ENCODE measurements around the gene LRP1-AS. TPM values are rescaled to one million over a fixed set of nuclear protein-coding genes. Genes with fewer than 3 reads are reported as not detected.
A peak's percentile ranks its signal among the peaks of the same experiment; 100 is the strongest.

LRP1-AS gene
- total and polyA plus RNA-seq, 10 of the 15 experiments (the other 5 are each of a cell fraction or from before 2014, with no cell fraction given), result not detected

DNA sequence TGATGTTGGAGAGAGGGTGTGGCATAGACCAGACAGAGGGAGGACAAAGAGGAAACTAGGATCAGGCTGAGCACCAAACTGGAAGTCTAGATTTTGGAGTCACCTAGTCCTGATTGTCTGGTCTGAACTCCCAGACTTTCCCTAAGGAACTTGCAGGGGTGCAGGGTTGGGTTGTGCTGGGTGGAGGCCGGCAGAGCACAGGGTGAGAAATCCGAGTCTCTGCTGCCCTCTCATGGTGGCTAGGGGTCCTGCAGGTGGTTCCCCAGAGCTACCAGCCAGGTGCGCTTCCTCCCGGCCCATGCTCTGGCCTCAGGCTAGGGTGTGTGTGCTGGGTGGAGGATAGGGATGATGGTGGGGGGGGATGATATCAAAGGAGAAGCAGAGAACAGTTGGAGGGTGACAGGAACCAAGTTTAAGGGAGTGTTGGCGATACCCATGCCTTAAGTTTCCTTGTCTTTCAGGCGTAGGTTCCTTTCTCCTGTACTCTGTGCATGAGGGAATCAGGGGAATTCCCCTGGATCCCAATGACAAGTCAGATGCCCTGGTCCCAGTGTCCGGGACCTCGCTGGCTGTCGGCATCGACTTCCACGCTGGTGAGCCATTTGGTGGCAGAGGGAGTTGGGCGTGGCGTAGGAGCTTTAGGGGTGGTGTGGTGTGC lies 35.6 kb upstream of the LRP1-AS start:
- no peak overlapping the region for H3K27ac ChIP-seq (ENCODE audit: control insufficient read depth, insufficient read depth)
- H3K4me2 ChIP-seq (ENCODE audit: control insufficient read depth, insufficient read depth), result no peak overlapping the region
- H4K20me1 ChIP-seq (ENCODE audit: control insufficient read depth, insufficient read depth), result no peaks in the 10 kb centered on the region
- no peak overlapping the region for H3K4me3 ChIP-seq
- WGBS (ENCODE audit: insufficient coverage, insufficient replicate concordance, low lambda C conversion rate, missing lambda C conversion rate), result 6% methylated on average over 13 of the region's 13 CpGs
- RAD21 ChIA-PET (ENCODE audit: unreplicated experiment), result interaction anchor here (0.6 to 2.7 kb wide), 11 partner anchors 56 to 182 kb away, joined by 3 to 13 read pairs (median 5); no protein-coding TSS in a partner anchor
- H3K9ac ChIP-seq (ENCODE audit: control insufficient read depth, insufficient read depth, low read length), result no peak overlapping the region
- SMC1A ChIA-PET (ENCODE audit: uncharacterized antibody, unreplicated experiment), result interaction anchor here (1.4 to 4.0 kb wide), 4 partner anchors 57 to 120 kb away, joined by 6 to 36 read pairs (median 12); partner anchors contain the start of genes LRP1 and STAT6
- POLR2A ChIA-PET, result no interaction called here
- in situ Hi-C loops (cut with MboI), result loop anchor here (5.0 kb wide), 1 partner anchor 61 kb away; no protein-coding TSS in a partner anchor
- BruUV-seq (replicated peaks), result no TSS peak
- H2AFZ ChIP-seq (ENCODE audit: control insufficient read depth, low read depth, low read length), result no peak overlapping the region
- intact Hi-C loops (cut with micrococcal nuclease; ENCODE audit: unreplicated experiment), result loop anchor here (1.0 to 2.0 kb wide), 4 partner anchors 59 to 174 kb away; no protein-coding TSS in a partner anchor
- no peaks in the 10 kb centered on the region for H3K36me3 ChIP-seq (ENCODE audit: control insufficient read depth in 2 of 2, insufficient read depth in 2 of 2, low read length in 1 of 2)
- FAIRE-seq (peak; percentile 91), ATAC-seq (peak; percentile 98), DNase-seq (ENCODE audit: low read depth, low spot score) (peak; percentile 15)
- no peaks in the 10 kb centered on the region; a peak in 2 of 4 replicates for H3K27me3 ChIP-seq (replicated peaks in 1 of 2; ENCODE audit: control insufficient read depth in 2 of 2, insufficient read depth in 2 of 2, low read length in 1 of 2)
- no peaks in the 10 kb centered on the region for H3K4me1 ChIP-seq (ENCODE audit: control insufficient read depth, insufficient read depth, low read length)
- no peaks in the 10 kb centered on the region for H3K79me2 ChIP-seq (ENCODE audit: control insufficient read depth, insufficient read depth, low read length)
- H3K9me3 ChIP-seq (replicated peaks; ENCODE audit: control insufficient read depth, insufficient read depth, low read length), result no peaks in the 10 kb centered on the region
- CTCF ChIA-PET, result interaction anchor here (0.6 to 10.4 kb wide), 26 partner anchors 12 to 354 kb away, joined by 3 to 159 read pairs (median 4); partner anchors contain the start of genes LRP1, NEMP1, SHMT2 and STAT6
- 0 out of 2 replicates have a peak, but pooled peaks have one; percentile 26 for TF ChIP-seq GATAD2B (conservative IDR thresholded peaks at IDR 0.05; ENCODE audit: low read depth)
- TF ChIP-seq, protein P1, sequence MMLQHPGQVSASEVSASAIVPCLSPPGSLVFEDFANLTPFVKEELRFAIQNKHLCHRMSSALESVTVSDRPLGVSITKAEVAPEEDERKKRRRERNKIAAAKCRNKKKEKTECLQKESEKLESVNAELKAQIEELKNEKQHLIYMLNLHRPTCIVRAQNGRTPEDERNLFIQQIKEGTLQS (IDR thresholded peaks at IDR 0.05; ENCODE audit: borderline replicate concordance, extremely low read depth, low read depth, low read length), result no peak
- TF ChIP-seq PBX3 (IDR thresholded peaks at IDR 0.05; ENCODE audit: insufficient replicate concordance, low read depth, low read length), result no peak
- TF ChIP-seq FOXK2 (IDR thresholded peaks at IDR 0.05), result no peak
- TF ChIP-seq SP1 (IDR thresholded peaks at IDR 0.05; ENCODE audit: low read depth, low read length), result peak; percentile 33
- no peak for TF ChIP-seq SIX5 (IDR thresholded peaks at IDR 0.05; ENCODE audit: low read depth, low read length, severe bottlenecking)
- TF ChIP-seq, protein P2, sequence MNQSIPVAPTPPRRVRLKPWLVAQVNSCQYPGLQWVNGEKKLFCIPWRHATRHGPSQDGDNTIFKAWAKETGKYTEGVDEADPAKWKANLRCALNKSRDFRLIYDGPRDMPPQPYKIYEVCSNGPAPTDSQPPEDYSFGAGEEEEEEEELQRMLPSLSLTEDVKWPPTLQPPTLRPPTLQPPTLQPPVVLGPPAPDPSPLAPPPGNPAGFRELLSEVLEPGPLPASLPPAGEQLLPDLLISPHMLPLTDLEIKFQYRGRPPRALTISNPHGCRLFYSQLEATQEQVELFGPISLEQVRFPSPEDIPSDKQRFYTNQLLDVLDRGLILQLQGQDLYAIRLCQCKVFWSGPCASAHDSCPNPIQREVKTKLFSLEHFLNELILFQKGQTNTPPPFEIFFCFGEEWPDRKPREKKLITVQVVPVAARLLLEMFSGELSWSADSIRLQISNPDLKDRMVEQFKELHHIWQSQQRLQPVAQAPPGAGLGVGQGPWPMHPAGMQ (IDR thresholded peaks at IDR 0.05; ENCODE audit: borderline replicate concordance), result no peak
- TF ChIP-seq, protein P3, sequence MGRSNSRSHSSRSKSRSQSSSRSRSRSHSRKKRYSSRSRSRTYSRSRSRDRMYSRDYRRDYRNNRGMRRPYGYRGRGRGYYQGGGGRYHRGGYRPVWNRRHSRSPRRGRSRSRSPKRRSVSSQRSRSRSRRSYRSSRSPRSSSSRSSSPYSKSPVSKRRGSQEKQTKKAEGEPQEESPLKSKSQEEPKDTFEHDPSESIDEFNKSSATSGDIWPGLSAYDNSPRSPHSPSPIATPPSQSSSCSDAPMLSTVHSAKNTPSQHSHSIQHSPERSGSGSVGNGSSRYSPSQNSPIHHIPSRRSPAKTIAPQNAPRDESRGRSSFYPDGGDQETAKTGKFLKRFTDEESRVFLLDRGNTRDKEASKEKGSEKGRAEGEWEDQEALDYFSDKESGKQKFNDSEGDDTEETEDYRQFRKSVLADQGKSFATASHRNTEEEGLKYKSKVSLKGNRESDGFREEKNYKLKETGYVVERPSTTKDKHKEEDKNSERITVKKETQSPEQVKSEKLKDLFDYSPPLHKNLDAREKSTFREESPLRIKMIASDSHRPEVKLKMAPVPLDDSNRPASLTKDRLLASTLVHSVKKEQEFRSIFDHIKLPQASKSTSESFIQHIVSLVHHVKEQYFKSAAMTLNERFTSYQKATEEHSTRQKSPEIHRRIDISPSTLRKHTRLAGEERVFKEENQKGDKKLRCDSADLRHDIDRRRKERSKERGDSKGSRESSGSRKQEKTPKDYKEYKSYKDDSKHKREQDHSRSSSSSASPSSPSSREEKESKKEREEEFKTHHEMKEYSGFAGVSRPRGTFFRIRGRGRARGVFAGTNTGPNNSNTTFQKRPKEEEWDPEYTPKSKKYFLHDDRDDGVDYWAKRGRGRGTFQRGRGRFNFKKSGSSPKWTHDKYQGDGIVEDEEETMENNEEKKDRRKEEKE (IDR thresholded peaks at IDR 0.05), result no peak
- TF ChIP-seq YBX1 (IDR thresholded peaks at IDR 0.05), result no peak
- TF ChIP-seq ZZZ3 (IDR thresholded peaks at IDR 0.05; ENCODE audit: control insufficient read depth, insufficient read length, low read depth), result no peak
- TF ChIP-seq SMARCA5 (IDR thresholded peaks at IDR 0.05), result no peak
- no peak for TF ChIP-seq FOXM1 (IDR thresholded peaks at IDR 0.05; ENCODE audit: low read depth, low read length)
- no peak for TF ChIP-seq ZNF687 (IDR thresholded peaks at IDR 0.05)

Data from GM12878 (cell line).